ENCODE results near the gene TESK2.
A peak's percentile ranks its signal among the peaks of the same experiment; 100 is the strongest.
"Not testable (repeated sequence)": the region's sequence is repeated elsewhere in the genome, so short reads cannot be mapped to it uniquely, and the experiment has no call there.

TESK2 gene, protein sequence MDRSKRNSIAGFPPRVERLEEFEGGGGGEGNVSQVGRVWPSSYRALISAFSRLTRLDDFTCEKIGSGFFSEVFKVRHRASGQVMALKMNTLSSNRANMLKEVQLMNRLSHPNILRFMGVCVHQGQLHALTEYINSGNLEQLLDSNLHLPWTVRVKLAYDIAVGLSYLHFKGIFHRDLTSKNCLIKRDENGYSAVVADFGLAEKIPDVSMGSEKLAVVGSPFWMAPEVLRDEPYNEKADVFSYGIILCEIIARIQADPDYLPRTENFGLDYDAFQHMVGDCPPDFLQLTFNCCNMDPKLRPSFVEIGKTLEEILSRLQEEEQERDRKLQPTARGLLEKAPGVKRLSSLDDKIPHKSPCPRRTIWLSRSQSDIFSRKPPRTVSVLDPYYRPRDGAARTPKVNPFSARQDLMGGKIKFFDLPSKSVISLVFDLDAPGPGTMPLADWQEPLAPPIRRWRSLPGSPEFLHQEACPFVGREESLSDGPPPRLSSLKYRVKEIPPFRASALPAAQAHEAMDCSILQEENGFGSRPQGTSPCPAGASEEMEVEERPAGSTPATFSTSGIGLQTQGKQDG

DNA sequence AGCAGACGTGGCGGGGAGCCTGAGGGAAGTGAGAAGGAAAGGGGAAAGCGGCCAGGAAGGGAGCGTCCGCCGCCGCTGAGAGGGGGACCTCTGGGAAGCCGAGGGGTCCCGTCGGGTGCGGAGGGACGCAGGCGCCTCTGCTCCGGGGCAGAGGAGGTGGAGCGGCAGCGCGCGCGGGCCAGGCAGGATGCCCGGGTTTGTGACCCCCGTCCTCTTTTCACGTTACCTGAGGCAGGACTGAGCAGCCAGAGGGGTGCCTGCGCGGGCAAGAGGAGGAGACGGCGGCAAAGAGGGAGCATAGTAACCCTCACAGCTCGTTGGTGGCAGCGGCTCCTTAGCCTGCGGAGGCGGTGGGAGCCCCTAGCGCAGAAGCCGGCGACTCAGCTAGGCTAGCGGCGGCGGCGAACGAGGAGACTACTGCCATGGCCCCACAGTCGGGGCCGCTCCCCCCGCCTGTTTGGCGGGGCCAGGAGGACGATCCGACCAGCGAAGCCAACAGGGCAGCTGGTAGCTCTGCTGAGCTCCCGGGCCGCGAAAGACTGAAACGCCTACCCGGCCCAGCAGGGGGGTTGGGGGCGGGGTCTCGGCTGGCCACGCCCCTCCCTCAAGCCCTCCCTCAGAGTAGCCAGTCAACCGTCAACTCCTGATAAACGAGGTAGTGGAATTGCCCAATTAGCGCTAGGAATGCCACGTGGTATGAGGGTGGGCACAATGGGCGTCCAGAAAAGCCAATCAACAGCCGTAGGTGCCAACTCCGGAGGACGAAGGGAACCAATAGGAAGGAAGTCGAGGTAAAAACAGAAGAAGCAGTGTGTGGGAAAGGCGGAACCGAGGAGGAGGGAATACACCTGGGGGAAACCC, at the start of gene TESK2:
Gene TESK2 (minus strand): TSS at position 538 of the 861 bp plus-strand sequence. CDS start 33,378 bp downstream, outside the sequence.
- peak; percentile 91 to 94 for DNase-seq (ENCODE audit: low read depth in 2 of 2)

DNA sequence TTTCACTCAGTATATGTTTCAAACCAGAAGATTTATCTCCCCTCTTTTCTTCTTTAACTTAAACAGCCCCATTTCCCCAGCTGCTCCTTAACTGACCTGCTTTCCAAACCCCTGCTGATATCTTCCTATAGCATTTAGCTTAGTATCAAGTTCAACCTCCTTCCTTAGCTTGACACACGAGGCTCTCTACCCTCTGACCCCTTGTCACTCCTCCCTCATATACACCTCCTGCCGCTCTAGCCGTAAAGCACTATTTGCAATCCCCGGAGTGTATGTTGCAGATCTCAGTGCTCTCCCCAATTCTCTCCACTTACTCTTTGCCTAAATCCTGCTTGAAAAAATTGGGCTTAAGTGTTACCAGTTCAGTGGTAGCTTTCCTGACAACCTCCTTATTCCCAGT, 45.9 kb upstream of the TESK2 start:
- no peak for DNase-seq (ENCODE audit: low read depth in 2 of 2)

DNA sequence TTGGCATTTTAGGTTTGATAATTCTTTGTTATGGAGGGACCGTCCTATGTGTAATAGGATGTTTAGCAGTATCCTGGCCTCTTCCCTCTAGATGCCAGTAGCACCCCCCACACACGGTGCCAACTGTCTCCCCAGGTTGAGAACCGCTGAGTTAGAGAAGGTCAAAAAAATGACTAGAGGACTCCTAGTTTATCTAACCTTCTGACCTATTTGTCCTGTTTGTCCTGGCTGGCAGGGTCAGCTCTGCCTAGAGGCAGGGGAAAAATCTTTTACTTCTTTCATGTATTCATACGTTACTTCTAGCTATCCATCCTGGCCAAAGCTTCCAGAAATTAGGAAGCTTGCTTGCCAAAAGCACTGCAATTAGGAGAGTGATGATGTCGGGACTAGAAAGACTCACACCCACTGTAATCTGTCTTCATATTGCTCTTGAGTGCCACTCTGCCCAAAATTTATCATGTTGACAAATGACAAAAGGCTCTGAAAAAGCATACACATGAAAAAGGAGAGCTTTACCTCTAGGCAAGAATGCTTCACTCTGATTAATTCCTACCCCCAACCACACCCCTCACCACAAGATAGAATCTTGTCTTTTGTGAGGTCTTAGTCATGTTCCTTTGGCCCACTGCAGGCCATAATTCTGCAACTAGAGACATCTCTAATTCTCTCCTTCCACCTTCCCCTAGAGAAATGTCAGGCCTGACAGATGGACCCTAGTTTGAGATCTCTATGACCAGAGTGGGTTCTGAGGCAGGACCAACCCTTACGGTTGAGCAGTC, 45.2 kb upstream of the TESK2 start:
- DNase-seq (ENCODE audit: low read depth in 2 of 2): no peak

DNA sequence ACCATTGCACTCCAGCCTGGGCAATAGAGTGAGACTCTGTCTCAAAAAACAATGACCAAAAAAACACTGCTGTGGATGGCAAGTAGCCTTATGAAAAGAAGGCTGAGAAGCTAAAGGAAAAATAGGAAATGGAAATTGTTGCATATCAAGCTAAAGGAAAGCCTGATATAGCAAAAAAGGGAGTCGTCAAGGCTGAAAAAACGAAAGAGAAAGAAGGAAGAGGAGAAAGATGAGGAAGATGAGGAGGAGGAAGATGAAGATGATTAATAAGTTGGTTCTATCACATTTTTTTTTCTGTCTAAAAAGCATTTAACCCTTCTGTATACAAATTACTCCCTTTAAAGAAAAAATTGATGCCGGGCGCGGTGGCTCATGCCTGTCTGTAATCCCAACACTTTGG, 40.9 kb upstream of the TESK2 start:
- no peak for DNase-seq (ENCODE audit: low read depth in 2 of 2)

DNA sequence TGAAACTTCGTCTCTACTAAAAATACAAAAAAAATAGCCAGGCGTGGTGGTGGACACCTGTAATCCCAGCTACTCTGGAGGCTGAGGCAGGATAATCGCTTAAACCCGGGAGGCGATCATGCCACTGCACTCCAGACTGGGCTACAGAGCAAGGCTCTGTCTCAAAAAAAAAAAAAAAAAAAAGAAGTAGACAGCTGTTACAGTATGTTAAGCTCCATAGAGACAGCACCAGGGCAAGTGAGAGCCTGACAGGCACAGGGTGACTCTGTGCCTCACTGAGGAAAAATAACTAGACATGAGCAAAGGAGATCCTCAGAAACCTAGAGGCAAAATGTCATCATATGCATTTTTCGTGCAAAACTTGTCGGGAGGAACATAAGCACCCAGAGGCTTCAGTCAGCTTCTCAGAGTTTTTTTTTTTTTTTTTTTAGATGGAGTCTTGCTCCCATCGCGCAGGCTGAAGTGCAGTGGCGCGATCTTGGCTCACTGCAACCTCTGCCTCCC, 39.7 kb upstream of the TESK2 start:
- DNase-seq (ENCODE audit: low read depth in 2 of 2): no peak

DNA sequence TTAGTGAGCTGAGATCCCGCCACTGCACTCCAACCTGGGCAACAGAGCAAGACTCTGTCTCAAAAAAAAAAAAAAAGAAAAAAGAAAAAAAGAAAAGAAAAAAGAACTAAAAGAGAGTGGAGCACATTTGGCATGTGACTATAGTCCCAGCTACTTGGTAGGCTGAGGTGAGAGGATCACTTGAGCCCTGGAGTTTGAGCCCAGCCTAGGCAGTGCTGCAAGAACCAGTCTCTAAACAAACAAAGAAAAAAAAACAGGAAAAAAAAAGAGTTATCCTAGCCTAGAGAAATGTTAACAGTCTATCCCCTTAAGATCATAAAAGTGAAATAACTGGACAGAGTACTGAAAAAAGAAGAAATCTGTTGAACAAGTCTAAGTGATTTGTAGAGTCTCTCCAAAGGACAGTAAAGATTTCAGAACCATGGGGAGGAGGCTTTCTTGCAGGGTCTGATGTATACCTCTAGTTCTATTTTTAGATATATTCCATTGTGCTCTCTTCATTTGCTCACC, 35.2 kb upstream of the TESK2 start:
- DNase-seq (ENCODE audit: low read depth in 2 of 2): no peak

DNA sequence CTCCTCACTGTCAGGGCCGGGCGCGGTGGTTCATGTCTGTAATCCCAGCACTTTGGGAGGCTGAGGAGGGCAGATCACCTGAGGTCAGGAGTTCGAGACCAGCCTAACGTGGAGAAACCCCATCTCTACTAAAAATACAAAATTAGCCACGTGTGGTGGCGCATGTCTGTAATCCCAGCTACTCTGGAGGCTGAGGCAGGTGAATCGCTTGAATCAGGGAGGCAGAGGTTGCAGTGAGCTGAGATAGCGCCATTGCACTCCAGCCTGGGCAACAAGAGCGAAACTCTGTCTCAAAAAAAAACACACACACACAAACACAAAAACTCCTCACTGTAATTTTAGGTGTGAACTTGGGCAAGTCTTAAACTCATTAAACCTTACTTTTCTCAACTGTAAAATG, 33.0 kb upstream of the TESK2 start:
- not testable (repeated sequence) for DNase-seq (ENCODE audit: low read depth in 2 of 2)

DNA sequence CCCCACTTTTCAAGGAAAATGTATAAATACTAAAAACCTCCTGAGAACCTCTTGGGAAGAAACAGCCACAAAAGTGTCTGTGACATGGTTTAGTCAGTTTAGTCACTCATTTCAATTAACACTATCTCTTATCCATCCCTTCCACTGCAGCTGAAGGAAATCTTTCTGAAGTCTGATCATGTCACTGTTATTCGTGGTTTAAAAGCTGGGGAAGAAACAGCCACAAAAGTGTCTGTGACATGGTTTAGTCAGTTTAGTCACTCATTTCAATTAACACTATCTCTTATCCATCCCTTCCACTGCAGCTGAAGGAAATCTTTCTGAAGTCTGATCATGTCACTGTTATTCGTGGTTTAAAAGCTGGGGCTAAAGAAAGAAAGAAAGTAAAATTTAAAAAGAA, 32.6 kb upstream of the TESK2 start:
- DNase-seq (ENCODE audit: low read depth in 2 of 2): not testable (repeated sequence)

DNA sequence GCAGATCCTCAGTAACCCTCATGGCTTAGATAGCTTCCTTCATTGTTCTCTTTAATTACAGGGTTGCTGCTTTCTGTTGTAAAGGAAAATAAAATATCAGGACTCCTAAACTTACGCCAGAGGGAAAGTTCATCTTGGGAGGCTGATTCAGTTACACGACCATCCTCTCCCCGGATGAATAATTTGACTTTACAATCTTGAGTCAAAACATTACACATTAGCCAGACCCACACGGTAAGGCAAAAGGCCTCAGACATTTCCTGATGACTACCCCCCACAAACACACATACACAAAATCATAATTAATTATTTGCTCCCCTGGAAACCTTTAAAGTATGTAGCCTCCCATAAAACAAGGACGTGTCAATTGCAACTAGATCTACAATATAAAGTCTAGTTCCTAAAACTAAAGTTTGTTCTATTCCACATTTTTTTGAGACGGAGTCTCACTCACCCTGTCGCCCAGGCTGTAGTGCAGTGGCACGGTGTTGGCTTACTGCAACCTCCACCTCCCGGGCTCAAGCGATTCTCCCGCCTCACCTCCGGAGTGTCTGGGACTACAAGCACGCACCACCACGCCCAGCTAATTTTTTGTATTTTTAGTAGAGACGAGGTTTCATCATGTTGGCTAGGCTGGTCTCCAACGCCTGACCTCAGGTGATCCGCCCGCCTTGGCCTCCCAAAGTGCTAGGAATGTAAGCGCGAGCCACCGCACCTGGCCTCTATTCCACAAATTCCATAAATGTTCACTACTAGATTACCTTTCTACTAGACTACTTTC, 31.6 kb upstream of the TESK2 start:
- DNase-seq (ENCODE audit: low read depth in 2 of 2): no peak

DNA sequence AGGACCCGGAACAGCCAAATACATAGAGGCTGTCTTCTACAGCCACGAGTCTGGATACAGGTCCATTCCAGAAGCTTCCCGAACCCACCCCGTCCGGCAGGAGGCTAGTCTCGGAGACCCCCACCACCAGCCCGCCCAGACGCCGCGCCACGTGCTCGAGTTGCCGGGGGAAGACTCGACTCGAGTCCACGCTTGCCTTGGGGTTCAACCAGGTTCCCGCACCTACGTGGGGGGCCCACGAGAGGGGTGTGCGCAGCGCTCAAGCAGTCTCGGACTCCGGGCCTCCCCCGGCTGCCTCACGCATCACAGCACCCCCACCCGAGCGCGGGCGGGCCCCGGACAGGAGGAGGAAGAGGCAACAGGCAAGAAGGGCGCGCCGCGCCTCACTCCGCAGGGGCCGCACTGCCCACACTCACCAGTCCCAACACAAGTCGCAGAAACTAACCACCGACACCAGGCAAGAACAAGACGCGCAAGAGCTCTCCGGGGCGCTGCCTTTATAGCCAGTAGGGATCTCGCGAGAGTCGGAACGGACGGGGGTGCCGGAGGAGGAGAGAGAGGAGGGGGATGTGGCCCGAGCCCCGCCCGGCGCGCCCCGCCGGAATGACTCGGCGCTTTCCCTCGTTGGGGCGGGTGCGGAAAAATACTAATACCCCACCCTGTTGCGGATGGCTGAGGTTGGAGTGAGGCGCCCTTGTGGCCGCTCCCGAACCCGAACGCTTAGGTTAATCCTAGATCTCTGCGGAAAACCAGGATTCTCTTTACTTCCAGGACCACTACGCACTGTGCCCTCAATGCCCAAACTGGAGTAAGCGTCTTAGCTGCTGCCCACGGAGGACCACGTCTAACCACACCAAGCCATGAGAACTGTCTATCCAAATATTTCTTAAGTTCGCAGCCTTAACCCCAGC, 30.7 kb upstream of the TESK2 start, which contains the start of gene PRDX1:
Gene PRDX1 (minus strand): TSS at position 472 of the 911 bp plus-strand sequence. CDS start 2,841 bp downstream, outside the sequence.
- peak; percentile 95 to 98 for DNase-seq (ENCODE audit: low read depth in 2 of 2)

DNA sequence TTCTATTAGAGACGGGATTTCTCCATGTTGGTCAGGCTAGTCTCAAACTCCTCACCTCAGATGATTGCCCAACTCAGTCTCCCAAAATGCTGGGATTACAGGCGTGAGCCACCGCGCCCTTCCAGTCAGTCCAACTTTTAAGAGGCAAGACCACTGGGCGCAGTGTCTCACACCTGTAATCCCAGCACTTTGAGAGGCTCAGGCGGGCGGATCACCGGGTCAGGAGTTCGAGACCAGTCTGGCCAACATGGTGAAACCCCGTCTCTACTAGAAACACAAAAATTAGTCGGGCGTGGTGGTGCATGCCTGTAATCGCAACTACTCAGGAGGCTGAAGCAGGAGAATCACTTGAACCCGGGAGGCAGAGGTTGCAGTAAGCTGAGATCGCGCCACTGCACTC, 28.8 kb upstream of the TESK2 start:
- DNase-seq (ENCODE audit: low read depth in 2 of 2): not testable (repeated sequence)

DNA sequence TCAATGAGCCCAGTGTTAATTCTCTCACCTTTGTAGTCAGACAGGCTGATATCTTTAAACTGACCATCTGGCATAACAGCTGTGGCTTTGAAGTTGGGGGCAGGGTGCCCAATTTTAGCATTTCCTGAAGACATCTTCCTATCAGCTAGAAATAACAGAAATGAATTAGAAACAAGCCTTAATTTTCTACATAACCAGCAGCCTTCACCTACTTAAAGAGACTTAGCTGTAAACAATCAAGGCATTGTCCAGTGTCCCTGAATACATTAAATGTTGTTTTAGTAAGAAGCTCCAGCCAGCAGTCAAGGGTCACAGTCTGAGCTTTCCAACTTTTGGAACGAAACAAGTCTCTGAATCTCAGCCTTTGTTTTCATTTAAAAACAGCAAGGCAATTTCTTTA, 27.9 kb upstream of the TESK2 start:
- no peak for DNase-seq (ENCODE audit: low read depth in 2 of 2)

DNA sequence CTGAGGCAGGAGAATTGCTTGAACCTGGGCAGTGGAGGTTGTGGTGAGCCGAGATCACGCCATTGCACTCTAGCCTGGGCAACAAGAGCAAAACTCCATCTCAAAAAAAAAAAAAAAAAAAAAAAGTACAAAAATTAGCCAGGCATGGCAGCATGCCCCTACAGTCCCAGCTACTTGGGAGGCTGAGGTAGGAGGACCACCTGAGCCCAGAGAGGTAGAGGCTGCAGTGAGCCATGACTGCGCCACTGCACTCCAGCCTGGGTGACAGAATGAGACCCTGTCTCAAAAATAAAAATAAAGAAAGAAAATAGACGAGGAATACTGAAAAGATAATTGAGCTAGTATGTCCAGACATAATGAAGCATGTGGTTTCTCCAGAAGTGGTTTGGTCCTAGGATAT, 27.4 kb upstream of the TESK2 start:
- not testable (repeated sequence) for DNase-seq (ENCODE audit: low read depth in 2 of 2)

DNA sequence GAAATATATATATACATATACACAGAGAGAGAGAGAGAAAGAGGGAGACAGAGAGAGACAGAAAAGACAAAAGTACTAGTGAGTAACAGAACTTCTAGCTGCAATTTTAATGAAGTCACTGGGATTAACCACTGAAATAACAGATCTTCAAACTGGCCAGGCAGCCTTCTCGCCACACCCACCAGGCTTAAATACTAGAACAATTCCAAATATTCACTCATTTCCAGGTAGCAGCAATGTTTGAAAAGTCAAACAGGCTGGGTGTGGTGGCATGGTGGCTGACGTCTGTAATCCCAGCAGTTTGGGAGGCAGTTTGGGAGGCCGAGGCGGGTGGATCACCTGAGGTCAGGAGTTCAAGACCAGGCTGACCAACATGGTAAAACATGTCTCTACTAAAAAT, 25.5 kb upstream of the TESK2 start:
- DNase-seq (ENCODE audit: low read depth in 2 of 2): no peak

DNA sequence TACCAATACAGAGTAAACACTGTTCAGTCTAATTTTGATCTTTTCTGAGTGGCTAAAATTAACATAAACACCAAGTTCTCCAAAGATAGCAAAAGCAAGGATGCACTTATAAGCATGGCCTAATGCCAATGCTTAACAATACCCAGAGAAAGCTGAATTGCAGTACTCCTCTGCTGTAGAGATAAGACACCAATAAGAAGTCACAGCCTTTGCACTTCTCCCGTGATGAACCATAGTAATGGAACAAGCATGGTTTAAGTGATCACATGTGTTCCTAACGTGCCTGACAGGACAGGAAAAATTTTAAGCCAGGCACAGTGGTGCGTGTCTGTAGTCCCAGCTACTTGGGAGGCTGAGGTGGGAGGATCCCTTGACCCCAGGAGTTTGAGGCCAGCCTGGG, 25.1 kb upstream of the TESK2 start:
- no peak for DNase-seq (ENCODE audit: low read depth in 2 of 2)

DNA sequence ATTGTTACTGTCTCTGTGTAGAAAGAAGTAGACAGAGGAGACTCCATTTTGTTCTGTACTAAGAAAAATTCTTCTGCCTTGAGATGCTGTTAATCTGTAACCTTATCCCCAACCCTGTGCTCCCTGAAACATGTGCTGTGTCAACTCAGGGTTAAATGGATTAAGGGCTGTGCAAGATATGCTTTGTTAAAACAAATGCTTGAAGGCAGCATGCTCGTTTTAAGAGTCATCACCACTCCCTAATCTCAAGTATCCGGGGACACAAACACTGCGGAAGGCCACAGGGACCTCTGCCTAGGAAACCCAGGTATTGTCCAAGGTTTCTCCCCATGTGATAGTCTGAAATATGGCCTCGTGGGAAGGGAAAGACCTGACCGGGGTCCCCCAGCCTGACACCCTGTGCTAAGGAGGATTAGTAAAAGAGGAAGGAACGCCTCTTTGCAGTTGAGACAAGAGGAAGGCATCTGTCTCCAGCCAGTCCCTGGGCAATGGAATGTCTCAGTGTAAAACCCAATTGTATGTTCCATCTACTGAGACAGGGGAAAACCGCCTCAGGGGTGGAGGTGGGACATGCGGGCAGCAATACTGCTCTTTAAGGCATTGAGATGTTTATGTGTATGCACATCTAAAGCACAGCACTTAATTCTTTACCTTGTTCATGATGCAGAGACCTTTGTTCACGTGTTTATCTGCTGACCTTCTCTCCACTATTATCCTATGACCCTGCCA, 22.7 kb upstream of the TESK2 start:
- not testable (repeated sequence) for DNase-seq (ENCODE audit: low read depth in 2 of 2)

DNA sequence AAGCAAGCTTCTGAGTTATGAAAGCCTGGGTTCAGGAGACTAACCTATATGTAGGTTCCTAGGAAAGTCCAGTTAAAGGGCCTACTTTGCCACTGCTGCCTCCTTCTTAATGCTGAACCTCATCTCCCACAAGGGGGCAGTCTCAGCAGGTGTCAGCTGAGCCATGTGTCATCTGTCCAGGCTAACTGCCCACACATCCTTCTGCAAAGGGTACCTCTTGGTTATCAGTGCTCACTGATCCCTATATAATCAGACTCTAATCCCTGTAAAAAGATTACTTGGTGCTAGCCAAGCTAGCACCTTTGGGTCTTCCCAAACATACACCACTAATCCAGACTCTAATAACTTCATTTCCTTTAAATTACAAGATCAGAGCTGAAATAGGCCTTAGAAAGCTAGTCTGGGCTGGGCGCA, 21.7 kb upstream of the TESK2 start:
- no peak for DNase-seq (ENCODE audit: low read depth in 2 of 2)

DNA sequence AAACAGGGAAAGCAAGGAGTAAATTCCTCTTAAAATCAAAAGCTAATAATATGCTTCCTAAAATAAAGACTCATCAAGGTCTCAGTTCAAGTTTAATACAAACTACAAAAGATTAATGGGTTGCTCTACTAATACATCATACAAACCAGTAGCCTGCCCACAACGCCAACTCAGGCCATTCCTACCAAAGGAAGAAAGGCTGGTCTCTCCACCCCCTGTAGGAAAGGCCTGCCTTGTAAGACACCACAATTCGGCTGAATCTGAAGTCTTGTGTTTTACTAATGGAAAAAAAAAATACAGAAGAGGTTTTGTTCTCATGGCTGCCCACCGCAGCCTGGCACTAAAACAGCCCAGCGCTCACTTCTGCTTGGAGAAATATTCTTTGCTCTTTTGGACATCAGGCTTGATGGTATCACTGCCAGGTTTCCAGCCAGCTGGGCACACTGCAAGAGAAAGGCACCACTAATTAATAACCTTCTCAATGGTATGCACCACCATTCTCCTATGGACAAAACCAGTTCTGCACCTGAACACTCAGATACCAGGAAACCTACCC, 20.1 kb upstream of the TESK2 start:
- DNase-seq (ENCODE audit: low read depth in 2 of 2): no peak

All from stimulated activated CD4-positive, alpha-beta T cell treated with anti-CD3 and anti-CD28 coated beads, Interleukin-1b, Interleukin-23, amount 100 ng/mL, for 1 hour (primary cell).